ENCODE results near the gene ROMO1. TPM values are rescaled to one million over a fixed set of nuclear protein-coding genes. Genes with fewer than 3 reads are reported as not detected.

Gene ROMO1
- total RNA-seq, 4 donors from 2014 or later = 146 to 299 (median 212) TPM

GRCh38 chr20:35724321-35725230 is 25.4 kb downstream of the ROMO1 start:
- H3K9me3 ChIP-seq = no peaks in the 10 kb centered on the region
- H3K27me3 ChIP-seq = no peaks in the 10 kb centered on the region
- H3K27ac ChIP-seq = no peak overlapping the region
- H3K4me3 ChIP-seq = no peak overlapping the region
- peaks cover 3% of the 10 kb centered on the region for H3K4me1 ChIP-seq
- WGBS = 85% methylated on average over 13 of the region's 13 CpGs
- peaks cover 97% of the 10 kb centered on the region for H3K36me3 ChIP-seq
- TF ChIP-seq POLR2A (IDR thresholded peaks at IDR 0.05) = no peak
- no peak for TF ChIP-seq POLR2AphosphoS5 (IDR thresholded peaks at IDR 0.05)
- TF ChIP-seq EP300 (IDR thresholded peaks at IDR 0.05) = no peak
- no peak for TF ChIP-seq CTCF (IDR thresholded peaks at IDR 0.05)
- no peak for DNase-seq (ENCODE audit: low spot score in 2 of 2)

- Histone ChIP-seq H3K4me1 (peaks cover 28% of the 10 kb centered on the region), H3K27ac (no peak overlapping the region), H3K27me3 (no peaks in the 10 kb centered on the region), H3K4me3 (no peak overlapping the region), H3K36me3 (peaks cover 97% of the 10 kb centered on the region), H3K9me3 (no peaks in the 10 kb centered on the region)
- WGBS = 94% methylated on average over 20 of the region's 20 CpGs
- TF ChIP-seq POLR2AphosphoS5 (IDR thresholded peaks at IDR 0.05) = no peak
- TF ChIP-seq EP300 (IDR thresholded peaks at IDR 0.05) = no peak
- no peak for TF ChIP-seq POLR2A (IDR thresholded peaks at IDR 0.05)
- no peak for TF ChIP-seq CTCF (IDR thresholded peaks at IDR 0.05)
- no peak for DNase-seq (ENCODE audit: low spot score in 2 of 2)
Measured at GRCh38 chr20:35726842-35727711, 27.9 kb downstream of the ROMO1 start.

GRCh38 chr20:35729283-35729807 is 30.1 kb downstream of the ROMO1 start:
- Histone ChIP-seq H3K4me1 (peaks cover 45% of the 10 kb centered on the region), H3K36me3 (peaks cover 98% of the 10 kb centered on the region), H3K27me3 (no peaks in the 10 kb centered on the region), H3K4me3 (no peak overlapping the region), H3K27ac (no peak overlapping the region), H3K9me3 (no peaks in the 10 kb centered on the region)
- DNase-seq (ENCODE audit: low spot score in 2 of 2) = no peak
- 83% methylated on average over 7 of the region's 7 CpGs for WGBS
- TF ChIP-seq EP300 (IDR thresholded peaks at IDR 0.05) (no peak), POLR2AphosphoS5 (IDR thresholded peaks at IDR 0.05) (no peak), POLR2A (IDR thresholded peaks at IDR 0.05) (no peak), CTCF (IDR thresholded peaks at IDR 0.05) (no peak)

DNA sequence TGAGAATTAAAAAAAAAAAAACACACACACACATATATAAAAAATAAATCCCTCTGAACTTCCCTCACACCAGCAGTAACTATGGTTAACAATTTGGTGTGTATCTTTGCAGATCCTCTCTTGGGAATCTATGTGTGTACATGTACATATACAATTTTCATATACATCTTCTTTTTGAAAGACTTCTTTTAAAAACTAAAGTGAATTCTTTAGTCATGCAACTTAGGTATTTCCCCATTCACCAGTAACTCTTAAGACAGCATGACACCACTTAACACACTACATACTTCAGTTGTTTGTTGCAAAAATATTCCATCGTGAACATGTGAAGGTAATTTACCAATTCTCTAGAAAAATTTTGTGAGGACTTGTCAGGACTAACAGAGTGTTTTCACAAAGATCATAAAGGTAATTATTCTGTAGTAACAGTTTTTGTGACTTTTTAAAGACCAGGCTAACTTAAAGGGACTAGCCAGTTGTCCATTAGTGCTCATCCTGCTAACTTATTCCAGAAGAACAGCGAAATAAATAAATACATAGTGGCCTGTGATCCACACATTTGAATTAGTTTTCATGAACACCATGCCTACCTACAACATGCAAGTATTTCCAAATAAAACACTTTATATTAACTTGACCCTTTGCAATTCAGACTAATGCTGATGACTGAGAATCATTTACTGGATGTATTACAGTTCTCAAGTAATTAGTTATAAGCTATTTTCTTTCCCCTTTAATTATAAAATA is 30.8 kb downstream of the ROMO1 start:
- Histone ChIP-seq H3K27ac (no peak overlapping the region), H3K4me3 (no peak overlapping the region), H3K4me1 (peaks cover 52% of the 10 kb centered on the region), H3K9me3 (no peaks in the 10 kb centered on the region), H3K27me3 (no peaks in the 10 kb centered on the region), H3K36me3 (peaks cover 97% of the 10 kb centered on the region)
- WGBS = 80% methylated on average over 2 of the region's 2 CpGs
- no peak for DNase-seq (ENCODE audit: low spot score in 2 of 2)
- no peak for TF ChIP-seq CTCF (IDR thresholded peaks at IDR 0.05)
- no peak for TF ChIP-seq EP300 (IDR thresholded peaks at IDR 0.05)
- TF ChIP-seq POLR2AphosphoS5 (IDR thresholded peaks at IDR 0.05) = no peak
- TF ChIP-seq POLR2A (IDR thresholded peaks at IDR 0.05) = no peak

Measured in suprapubic skin (tissue), 4 donors.